K562 (cell line): ENCODE measurements around the gene PIK3R6.

Experiments
- MAX ChIP-seq: sonication (generic); formaldehyde crosslinking; IDR thresholded peaks from 2 replicates; pipeline ENCODE4 v1.9.0; 2022; ENCODE audit warnings: mild to moderate bottlenecking, missing genetic modification reagents
- PCBP2 ChIP-seq: fragments of 200-400 bp; formaldehyde crosslinking; IDR thresholded peaks from 2 replicates; pipeline ENCODE4 v1.6.1; 2018; ENCODE audit warnings: low read length, low read depth, mild to moderate bottlenecking, moderate library complexity; ENCODE audit not compliant: poor library complexity, severe bottlenecking
- SMAD3 ChIP-seq: fragments of 450-650 bp; formaldehyde crosslinking; conservative IDR thresholded peaks from 2 replicates; pipeline ENCODE4 v1.4.0; 2020; ENCODE audit warnings: mild to moderate bottlenecking

- TF ChIP-seq SMAD3: no peak
- TF ChIP-seq PCBP2: no peak
- no peak for TF ChIP-seq MAX
Measured at GRCh38 chr17:8861495-8862181, 5.8 kb downstream of the PIK3R6 start.
